DMS79 (cell line): ENCODE results near the gene SYNE3.

Experiments used
- DNase-seq: peaks from one replicate; lab custom pipeline; 2025; lab: John Stamatoyannopoulos, UW

Gene SYNE3, protein sequence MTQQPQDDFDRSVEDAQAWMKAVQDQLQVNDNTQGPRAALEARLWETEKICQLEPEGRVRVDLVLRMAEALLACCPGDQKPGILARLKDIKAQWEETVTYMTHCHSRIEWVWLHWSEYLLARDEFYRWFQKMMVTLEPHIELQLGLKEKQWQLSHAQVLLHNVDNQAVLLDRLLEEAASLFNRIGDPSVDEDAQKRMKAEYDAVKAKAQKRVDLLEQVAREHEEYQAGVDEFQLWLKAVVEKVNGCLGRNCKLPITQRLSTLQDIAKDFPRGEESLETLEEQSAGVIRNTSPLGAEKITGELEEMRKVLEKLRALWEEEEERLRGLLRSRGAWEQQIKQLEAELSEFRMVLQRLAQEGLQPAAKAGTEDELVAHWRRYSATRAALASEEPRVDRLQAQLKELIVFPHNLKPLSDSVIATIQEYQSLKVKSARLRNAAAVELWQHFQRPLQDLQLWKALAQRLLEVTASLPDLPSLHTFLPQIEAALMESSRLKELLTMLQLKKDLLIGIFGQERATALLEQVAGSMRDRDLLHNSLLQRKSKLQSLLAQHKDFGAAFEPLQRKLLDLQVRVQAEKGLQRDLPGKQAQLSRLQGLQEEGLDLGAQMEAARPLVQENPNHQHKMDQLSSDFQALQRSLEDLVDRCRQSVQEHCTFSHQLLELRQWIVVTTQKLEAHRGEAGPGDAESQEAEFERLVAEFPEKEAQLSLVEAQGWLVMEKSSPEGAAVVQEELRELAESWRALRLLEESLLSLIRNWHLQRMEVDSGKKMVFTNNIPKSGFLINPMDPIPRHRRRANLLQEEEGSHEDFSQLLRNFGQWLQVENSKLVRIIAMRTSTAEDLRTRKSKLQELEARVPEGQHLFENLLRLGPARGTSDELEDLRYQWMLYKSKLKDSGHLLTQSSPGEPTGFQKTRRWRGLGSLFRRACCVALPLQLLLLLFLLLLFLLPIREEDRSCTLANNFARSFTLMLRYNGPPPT

GRCh38 chr14:95516554-95517181, at the start of gene SYNE3:
Gene SYNE3, minus strand, starts transcription at chr14:95516650. Its CDS starts 40,829 bp downstream, at chr14:95475821.
- DNase-seq = no peak

DNA sequence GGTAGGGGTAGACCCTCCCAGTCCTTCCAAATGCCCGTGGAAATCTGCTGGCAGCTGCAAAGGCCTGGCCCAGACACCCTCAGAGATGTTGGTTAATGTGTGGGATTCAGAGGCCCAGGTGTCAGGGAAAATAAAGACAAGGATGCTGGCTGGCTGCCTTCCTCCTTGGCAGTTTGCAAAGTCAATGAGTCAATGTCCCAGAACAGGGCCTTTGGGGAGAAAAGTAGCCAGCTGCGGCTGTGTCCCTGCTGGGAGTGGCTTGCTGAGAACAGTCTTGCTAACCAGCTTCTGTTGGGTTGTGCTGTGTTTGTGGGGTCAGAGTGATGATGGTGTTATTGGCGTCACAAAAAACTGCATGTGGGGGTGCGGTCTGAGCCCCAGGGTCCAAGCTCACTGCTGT, 47.6 kb upstream of the SYNE3 start:
- no peak for DNase-seq

- DNase-seq = peak; percentile 10
These were observed 46.6 kb upstream of the SYNE3 start for GRCh38 chr14:95562892-95563685.

DNA sequence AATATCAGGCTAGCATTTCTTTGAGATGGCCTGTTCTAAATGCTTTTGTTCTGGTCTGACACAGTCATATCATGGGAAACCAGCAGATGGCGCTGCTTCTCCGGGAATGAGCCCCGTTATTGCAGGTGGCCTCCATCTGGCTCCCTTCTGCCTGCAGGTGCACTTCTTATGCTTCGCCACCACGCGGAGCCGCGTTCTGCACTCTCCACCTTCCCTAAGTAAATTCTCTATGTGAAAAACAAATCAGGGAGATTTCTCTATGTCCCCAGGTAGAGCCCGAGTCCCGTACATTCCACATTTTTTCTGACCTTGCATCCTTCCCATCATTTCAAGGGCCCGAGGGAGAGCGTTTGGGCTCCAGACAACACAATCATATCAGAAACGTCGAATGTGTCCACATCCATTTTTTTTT, 44.6 kb upstream of the SYNE3 start:
- DNase-seq = peak; percentile 90

- DNase-seq = no peak
These were observed 42.8 kb upstream of the SYNE3 start for GRCh38 chr14:95559203-95559602.

GRCh38 chr14:95557832-95558231, 41.4 kb upstream of the SYNE3 start:
- no peak for DNase-seq

DNA sequence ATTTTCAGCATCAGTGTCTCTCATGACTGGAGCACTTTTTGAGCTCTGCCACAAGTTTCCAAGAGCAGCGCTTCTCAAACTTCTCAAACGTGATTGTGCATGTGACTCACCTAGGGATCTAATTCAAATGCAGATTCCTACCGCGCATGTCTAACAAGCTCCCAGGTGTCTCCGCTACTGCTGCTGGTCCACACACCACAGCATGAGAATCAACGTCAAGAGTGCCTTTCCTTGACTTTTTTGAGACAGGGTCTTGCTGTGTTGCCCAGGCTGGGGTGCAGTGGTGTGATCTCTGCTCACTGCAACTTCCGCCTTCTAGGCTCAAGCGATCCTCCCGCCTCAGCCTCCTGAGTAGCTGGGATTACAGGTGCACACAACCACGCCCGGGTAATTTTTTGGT, 40.8 kb upstream of the SYNE3 start:
- no peak for DNase-seq

DNA sequence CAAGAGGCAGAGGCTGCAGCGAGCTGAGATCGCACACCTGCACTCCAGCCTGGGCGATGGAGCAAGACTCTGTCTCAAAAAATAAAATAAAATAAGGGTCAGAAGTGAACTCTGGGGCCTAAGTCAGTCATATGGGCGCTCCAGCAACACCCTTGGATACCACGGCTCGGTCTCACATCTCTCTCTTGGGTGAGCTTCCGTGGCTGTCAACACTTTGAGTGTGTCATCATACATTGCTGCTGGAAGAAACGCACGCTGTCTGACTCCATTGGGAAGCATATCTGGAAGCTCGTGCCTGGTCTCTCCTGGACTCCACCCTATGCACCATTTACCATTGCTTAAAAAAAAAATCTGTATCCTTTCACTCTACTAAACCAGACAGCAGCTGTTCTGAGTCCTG, 38.6 kb upstream of the SYNE3 start:
- no peak for DNase-seq

DNA sequence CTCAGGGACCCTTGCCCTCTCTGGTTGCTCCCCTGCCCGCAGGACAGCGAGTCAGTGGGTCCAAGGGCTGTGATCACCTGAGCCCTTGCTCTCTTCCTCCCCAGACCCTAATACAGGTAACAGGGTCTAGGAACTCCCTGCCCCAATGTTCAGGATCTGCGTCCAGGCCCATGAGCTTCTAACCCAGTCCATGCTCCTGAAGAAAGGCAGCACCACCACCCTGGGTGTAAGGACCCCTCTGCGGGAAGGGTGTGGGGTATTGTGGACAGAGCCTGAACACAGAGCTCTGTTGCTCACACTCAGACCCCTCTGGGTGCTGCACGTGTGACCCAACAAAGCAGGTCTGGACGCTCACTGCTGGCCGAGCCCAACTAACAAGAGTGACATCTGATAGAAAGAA, 36.7 kb upstream of the SYNE3 start:
- DNase-seq = no peak

DNA sequence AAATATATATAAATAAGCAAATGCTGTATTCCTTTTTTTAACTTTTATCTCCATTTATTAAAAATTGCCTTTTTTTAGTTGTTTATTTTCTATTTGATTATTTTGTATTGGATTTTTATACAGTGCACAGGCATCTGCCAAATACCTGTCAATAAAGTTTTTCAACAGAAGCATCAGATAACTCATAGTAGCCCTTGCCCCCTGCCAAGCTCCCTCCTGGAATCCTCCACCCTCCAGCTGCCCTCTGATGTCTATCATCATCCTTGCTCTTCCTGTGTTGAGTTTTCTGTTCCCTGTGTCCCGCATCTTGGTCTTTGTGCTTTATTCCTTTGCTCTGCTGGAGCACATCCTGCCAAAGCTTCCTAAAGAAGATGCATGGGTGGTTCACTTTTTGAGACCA, 35.0 kb upstream of the SYNE3 start:
- no peak for DNase-seq

GRCh38 chr14:95549656-95550585, 33.5 kb upstream of the SYNE3 start:
- DNase-seq = no peak

DNA sequence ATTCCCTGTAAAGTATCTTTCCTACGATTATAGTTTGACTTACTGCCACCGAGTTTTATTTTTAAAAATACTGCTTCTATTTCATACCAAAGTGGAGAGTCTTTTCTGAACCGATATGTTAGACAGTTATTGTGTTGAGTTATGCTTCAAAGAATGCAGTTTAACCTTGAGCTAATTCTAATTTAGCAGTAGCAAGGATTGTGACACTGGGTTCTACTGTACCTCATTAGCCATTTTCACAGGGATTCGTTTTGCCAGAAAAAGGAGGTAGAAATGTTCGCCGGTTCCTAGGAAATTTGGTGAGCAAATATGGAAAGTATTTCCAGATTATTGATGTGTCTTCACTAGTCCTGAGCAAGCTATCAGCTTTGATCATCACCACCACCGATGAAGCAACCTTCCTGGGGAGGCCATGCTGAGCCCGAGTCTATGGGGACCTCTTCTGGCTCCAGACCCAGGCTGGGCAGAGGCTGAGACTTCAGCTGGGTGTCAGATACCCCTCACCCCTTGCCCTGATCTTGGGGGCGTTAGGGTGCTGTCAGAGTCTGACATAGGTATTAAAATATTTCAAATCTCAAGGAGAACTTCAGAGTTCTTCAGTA, 32.0 kb upstream of the SYNE3 start:
- no peak for DNase-seq

DNA sequence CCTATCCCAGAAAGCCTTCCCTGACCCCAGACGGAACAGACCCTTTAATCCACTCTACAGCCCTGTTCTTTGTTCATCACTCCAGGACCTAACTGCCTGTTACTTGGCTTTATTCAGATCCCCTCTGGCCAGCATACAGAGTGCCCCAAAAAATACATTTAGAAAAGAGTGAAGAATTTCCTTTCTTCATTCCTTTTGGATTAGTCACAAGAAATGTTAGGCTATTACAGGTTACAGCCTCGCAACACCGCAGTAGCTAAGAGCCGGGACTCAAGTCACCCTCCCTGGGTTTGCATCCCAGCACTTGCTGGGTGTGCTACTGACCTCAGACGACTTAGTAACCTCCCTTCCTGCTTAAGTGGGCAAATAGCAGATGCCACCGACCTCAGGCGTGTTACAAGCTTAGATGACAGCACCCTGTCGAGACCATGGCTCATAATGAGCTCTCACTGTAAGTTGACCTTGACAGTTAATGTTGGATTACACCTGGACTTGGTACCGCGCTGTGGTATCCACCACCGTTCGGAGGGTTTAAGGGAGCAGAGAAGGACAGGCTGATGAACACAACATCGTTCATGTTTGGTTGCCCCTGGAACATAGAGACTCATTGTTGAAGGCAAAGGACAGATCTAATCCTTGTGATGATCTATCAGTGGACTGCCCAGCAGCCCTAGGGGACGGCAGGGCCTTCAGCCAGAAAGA, 31.3 kb upstream of the SYNE3 start:
- DNase-seq = no peak

GRCh38 chr14:95547272-95547625, 30.8 kb upstream of the SYNE3 start:
- no peak for DNase-seq

- DNase-seq = no peak
These were observed 29.2 kb upstream of the SYNE3 start for GRCh38 chr14:95545515-95546168.

GRCh38 chr14:95544588-95544987, 28.1 kb upstream of the SYNE3 start:
- no peak for DNase-seq

DNA sequence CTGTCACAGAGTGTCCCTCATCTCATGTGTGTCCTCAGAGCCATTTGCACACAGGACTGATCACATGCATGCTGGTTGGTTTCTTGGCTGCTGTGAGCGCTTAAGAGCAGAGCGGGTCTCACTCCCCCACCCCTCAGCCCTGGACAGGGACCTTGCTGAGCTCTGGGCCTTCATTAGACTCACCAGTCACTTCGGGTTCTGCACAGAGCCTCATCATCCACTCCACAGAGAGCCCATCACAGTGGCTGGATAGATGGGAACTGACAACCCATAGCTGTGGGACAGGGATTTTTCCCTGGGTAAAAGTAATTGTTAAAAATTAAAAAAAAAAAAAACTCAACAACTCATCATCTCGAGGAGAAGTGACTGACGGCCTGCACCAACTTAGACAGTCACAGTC, 26.6 kb upstream of the SYNE3 start:
- DNase-seq = no peak

DNA sequence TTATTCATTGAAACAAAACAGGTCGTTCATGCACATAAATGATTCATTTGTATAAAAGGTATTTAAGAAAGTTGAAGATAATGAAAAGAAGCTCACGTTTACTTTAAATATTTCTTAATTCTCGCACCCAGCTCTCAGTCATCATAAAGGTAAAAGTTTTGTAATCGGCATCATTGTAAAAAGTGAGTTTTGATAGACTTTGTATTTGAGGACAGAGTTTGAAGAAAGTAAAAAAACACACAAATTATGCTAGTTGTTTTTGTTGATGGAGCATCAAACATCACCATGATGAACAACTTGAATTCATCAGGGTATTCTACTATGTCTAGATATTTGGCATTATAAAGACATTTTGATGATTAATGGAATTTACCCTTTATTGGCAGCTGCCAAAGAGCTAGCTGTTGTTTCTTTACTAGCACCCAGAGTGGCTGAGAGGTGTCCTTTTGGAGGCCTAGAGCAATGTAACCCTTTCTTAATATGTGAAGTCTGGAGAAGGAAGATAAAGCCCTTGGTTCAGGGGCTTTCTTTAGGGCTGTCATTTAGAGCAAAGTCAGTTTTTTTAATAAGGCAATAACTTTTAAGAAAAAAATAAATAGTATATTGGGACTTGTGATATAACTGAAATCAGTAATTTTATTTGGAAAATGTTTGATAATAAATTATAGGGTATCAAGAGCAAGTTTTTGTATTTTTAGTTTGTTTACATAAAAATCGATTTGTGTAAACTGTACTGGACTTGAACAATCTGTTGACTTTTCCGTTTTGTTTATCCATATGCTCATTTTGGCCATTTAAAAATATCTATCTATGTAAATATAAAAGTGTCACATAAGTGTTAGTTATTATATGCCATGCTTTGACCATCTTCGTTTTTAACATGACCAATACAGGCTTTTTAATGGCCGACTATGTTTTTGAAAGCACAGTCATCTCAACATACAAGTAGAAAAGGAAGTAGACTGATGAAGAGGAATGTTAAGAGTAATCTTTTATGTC, 25.8 kb upstream of the SYNE3 start:
- no peak for DNase-seq
